Panc1 (cell line): ENCODE measurements around the gene GNLY. TPM values are rescaled to one million over a fixed set of nuclear protein-coding genes. Genes with fewer than 3 reads are reported as not detected.

ENCODE experiments used
- ATAC-seq: fragments of 200-7000 bp; cut with Tn5 transposase; 2 replicates; pipeline ENCODE4 v1.9.1; 2020; ENCODE audit warnings: mild to moderate bottlenecking, moderate library complexity
- BruUV-seq: library from RNA; stranded (reverse); fragments of 400-500 nt; replicated peaks from 2 replicates; lab custom pipeline; 2021; lab: Mats Ljungman, UMichigan
- CTCF ChIA-PET: fragments of 300-600 bp; sonication (Branson Sonifier 250); formaldehyde crosslinking; loops from one replicate; lab custom pipeline; 2022; ENCODE audit warnings: antibody characterized with exemption; lab: Charles Lee
- POLR2A ChIA-PET: fragments of 300-600 bp; sonication (Branson Sonifier 250); formaldehyde crosslinking; loops from one replicate; lab custom pipeline; 2022; ENCODE audit warnings: antibody characterized with exemption; lab: Charles Lee
- DNase-seq: peaks from one replicate; pipeline ENCODE4 v3.0.0-alpha.2; 2010; ENCODE audit warnings: low read depth, low spot score
- H3K27ac ChIP-seq: 2 replicates; pipeline ENCODE4 v1.5.1; 2011; ENCODE audit warnings: mild to moderate bottlenecking, low read length, inconsistent platforms
- H3K27me3 ChIP-seq: fragments of 200-500 bp; sonication (Bioruptor generic); 2 replicates; pipeline ENCODE4 v1.6.0; 2014; ENCODE audit warnings: low read length, inconsistent platforms; ENCODE audit not compliant: control insufficient read depth, insufficient read depth
- H3K36me3 ChIP-seq: fragments of 200-500 bp; sonication (Bioruptor generic); 2 replicates; pipeline ENCODE4 v1.5.1; 2014; ENCODE audit warnings: inconsistent platforms, mild to moderate bottlenecking, low read length, moderate library complexity; ENCODE audit not compliant: control insufficient read depth, insufficient read depth
- H3K4me1 ChIP-seq: 2 replicates; pipeline ENCODE4 v1.5.1; 2011; ENCODE audit warnings: inconsistent platforms, mild to moderate bottlenecking, low read length, moderate library complexity; ENCODE audit not compliant: control insufficient read depth, insufficient read depth
- H3K4me3 ChIP-seq, 2 experiments: 2 replicates each; pipeline ENCODE4 v1.5.1; 2011 to 2012; ENCODE audit warnings: low read depth in 2 of 2, low read length in 2 of 2, mild to moderate bottlenecking in 2 of 2, inconsistent platforms in 1 of 2, moderate library complexity in 1 of 2
- H3K9me3 ChIP-seq: fragments of 200-500 bp; sonication (Bioruptor generic); 2 replicates; pipeline ENCODE4 v1.5.1; 2014; ENCODE audit warnings: low read depth, mild to moderate bottlenecking, inconsistent platforms, low read length, moderate library complexity; ENCODE audit not compliant: control insufficient read depth, insufficient read depth
- POLR2AphosphoS5 ChIP-seq: IDR thresholded peaks from 2 replicates; pipeline ENCODE4 v1.6.1; 2012; ENCODE audit warnings: mild to moderate bottlenecking, low read depth, low read length, moderate library complexity
- REST ChIP-seq, 2 experiments: IDR thresholded peaks; 2 replicates each; pipeline ENCODE4 v1.6.1; 2011 to 2012; ENCODE audit warnings: low read depth in 2 of 2, control low read depth in 1 of 2, low read length in 1 of 2, mild to moderate bottlenecking in 1 of 2, moderate library complexity in 1 of 2; ENCODE audit not compliant: insufficient read depth in 1 of 2
- SIN3A ChIP-seq: IDR thresholded peaks from 2 replicates; pipeline ENCODE4 v1.6.1; 2012; ENCODE audit warnings: low read depth, mild to moderate bottlenecking, low read length, moderate library complexity, borderline replicate concordance; ENCODE audit not compliant: insufficient read depth
- TCF7L2 ChIP-seq: IDR thresholded peaks from 2 replicates; pipeline ENCODE4 v1.6.1; 2011; ENCODE audit warnings: mild to moderate bottlenecking, low read depth, low read length, inconsistent platforms
- in situ Hi-C: cut with HindIII; loops from 2 replicates; pipeline ENCODE4 v1.10.0; 2016; ENCODE audit warnings: low sequenced_read_pairs, low pct_unique_long_range_greater_than_20kb
- intact Hi-C: fragments of 100-400 bp; cut with micrococcal nuclease; formaldehyde crosslinking; loops from one replicate; pipeline ENCODE4 v1.10.0; 2022; ENCODE audit not compliant: unreplicated experiment
- total RNA-seq: library from RNA; stranded (reverse); gene quantifications from one replicate; pipeline ENCODE4 v1.2.1, GENCODE V29; 2021; ENCODE audit not compliant: unreplicated experiment
- TF ChIP-seq, protein P1 (sequence below): fragments of 450-650 bp; IDR thresholded peaks from 2 replicates; pipeline ENCODE4 v1.5.1; 2017; ENCODE audit warnings: mild to moderate bottlenecking

The GNLY gene
- total RNA-seq, 1 experiment from 2014 or later, result not detected

GRCh38 chr2:85741211-85741832 is 47.2 kb downstream of the GNLY start:
- H3K9me3 ChIP-seq, result no peaks in the 10 kb centered on the region
- no peak for DNase-seq
- peaks cover 24% of the 10 kb centered on the region for H3K4me1 ChIP-seq
- POLR2A ChIA-PET, result no interaction called here
- no peak overlapping the region for H3K4me3 ChIP-seq
- intact Hi-C loops, result no loop called here
- no TSS peak for BruUV-seq
- in situ Hi-C loops, result no loop called here
- no peak for TF ChIP-seq SIN3A
- TF ChIP-seq TCF7L2, result no peak
- no peak for TF ChIP-seq POLR2AphosphoS5
- TF ChIP-seq REST (IDR thresholded peaks at IDR 0.05; ENCODE audit: insufficient read depth in 1 of 2, low read depth in 2 of 2, low read length in 1 of 2), result no peak
- TF ChIP-seq, protein P1, sequence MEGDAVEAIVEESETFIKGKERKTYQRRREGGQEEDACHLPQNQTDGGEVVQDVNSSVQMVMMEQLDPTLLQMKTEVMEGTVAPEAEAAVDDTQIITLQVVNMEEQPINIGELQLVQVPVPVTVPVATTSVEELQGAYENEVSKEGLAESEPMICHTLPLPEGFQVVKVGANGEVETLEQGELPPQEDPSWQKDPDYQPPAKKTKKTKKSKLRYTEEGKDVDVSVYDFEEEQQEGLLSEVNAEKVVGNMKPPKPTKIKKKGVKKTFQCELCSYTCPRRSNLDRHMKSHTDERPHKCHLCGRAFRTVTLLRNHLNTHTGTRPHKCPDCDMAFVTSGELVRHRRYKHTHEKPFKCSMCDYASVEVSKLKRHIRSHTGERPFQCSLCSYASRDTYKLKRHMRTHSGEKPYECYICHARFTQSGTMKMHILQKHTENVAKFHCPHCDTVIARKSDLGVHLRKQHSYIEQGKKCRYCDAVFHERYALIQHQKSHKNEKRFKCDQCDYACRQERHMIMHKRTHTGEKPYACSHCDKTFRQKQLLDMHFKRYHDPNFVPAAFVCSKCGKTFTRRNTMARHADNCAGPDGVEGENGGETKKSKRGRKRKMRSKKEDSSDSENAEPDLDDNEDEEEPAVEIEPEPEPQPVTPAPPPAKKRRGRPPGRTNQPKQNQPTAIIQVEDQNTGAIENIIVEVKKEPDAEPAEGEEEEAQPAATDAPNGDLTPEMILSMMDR, result no peak
- ATAC-seq, result peak; percentile 5; the same call in 1 of the 2 replicates
- CTCF ChIA-PET, result interaction anchor here (0.6 to 1.0 kb wide), 4 partner anchors 12 to 320 kb away, joined by 3 to 5 read pairs (median 4); no protein-coding TSS in a partner anchor
- peak overlapping the region; percentile 74 for H3K27ac ChIP-seq
- no peaks in the 10 kb centered on the region for H3K27me3 ChIP-seq
- no peaks in the 10 kb centered on the region for H3K36me3 ChIP-seq

- no TSS peak for BruUV-seq
- H3K27me3 ChIP-seq, result no peaks in the 10 kb centered on the region
- no peaks in the 10 kb centered on the region for H3K36me3 ChIP-seq
- ATAC-seq (peak; percentile 54; the same call in 1 of the 2 replicates), DNase-seq (no peak)
- peak overlapping the region; percentile 74 for H3K27ac ChIP-seq
- CTCF ChIA-PET, result interaction anchor here (0.6 to 1.0 kb wide), 6 partner anchors 13 to 321 kb away, joined by 3 to 5 read pairs (median 4); no protein-coding TSS in a partner anchor
- peak overlapping the region in 1 of 2 experiments; percentile 1; a peak in 1 of 4 replicates for H3K4me3 ChIP-seq
- intact Hi-C loops (no loop called here), in situ Hi-C loops (no loop called here)
- TF ChIP-seq REST (IDR thresholded peaks at IDR 0.05; ENCODE audit: insufficient read depth in 1 of 2, low read depth in 2 of 2, low read length in 1 of 2), result no peak
- TF ChIP-seq, protein P1, result no peak
- no peak for TF ChIP-seq SIN3A
- TF ChIP-seq TCF7L2, result no peak
- no peak for TF ChIP-seq POLR2AphosphoS5
- H3K4me1 ChIP-seq, result peaks cover 24% of the 10 kb centered on the region
- no peaks in the 10 kb centered on the region for H3K9me3 ChIP-seq
- POLR2A ChIA-PET, result interaction anchor here (0.6 kb wide), 1 partner anchor 11 kb away, joined by 4 read pairs; no protein-coding TSS in a partner anchor
These were observed 47.8 kb downstream of the GNLY start for GRCh38 chr2:85741833-85742455.
